HepG2 (cell line): Measurements from ENCODE around the gene PRRC1. TPM values are rescaled to one million over a fixed set of nuclear protein-coding genes. Genes with fewer than 3 reads are reported as not detected.

ENCODE experiments used
- ATAC-seq: fragments of 200-7000 bp; cut with Tn5 transposase; 3 replicates; pipeline ENCODE4 v1.9.1; 2020; ENCODE audit warnings: mild to moderate bottlenecking, moderate library complexity
- BruUV-seq: library from RNA; stranded (reverse); fragments of 400-500 nt; replicated peaks from 2 replicates; lab custom pipeline; 2021; lab: Mats Ljungman, UMichigan
- CTCF ChIA-PET: fragments of 300-600 bp; formaldehyde crosslinking; extraction: SDS; loops from one replicate; lab custom pipeline; 2021; ENCODE audit warnings: low total read pairs, inconsistent platforms, low intra/inter-chr PET ratio; lab: Yijun Ruan, JAX
- POLR2A ChIA-PET: fragments of 350-600 bp; sonication (Branson Sonifier 250); formaldehyde crosslinking; loops from one replicate; lab custom pipeline; 2020; ENCODE audit warnings: antibody characterized with exemption, inconsistent platforms; lab: Yijun Ruan, JAX
- DNase-seq: peaks from one replicate; pipeline ENCODE4 v3.0.0-alpha.2; 2015; ENCODE audit warnings: low spot score
- FAIRE-seq: peaks from 3 replicates; lab custom pipeline; 2011; peaks lifted over from hg19 to GRCh38; lab: Jason Lieb, UNC
- H2AFZ ChIP-seq: one replicate; pipeline ENCODE4 v1.6.1; 2011; ENCODE audit warnings: low read length, inconsistent platforms
- H3K27ac ChIP-seq: fragments of 300-600 bp; 3 replicates; pipeline ENCODE4 v1.8.0; 2011; ENCODE audit warnings: mixed run types, mild to moderate bottlenecking, mixed read lengths, low read length, inconsistent platforms; ENCODE audit not compliant: insufficient read depth; ENCODE audit errors: extremely low read length
- H3K27me3 ChIP-seq, 2 experiments: fragments of 200-600 bp in 1 of 2; 2 replicates in 1 of 2; 3 replicates in 1 of 2; pipeline versions ENCODE4 v1.6.0 to v1.8.0; 2011; ENCODE audit warnings: low read length in 2 of 2, mild to moderate bottlenecking in 2 of 2, moderate library complexity in 2 of 2, inconsistent platforms in 1 of 2; ENCODE audit not compliant: insufficient read depth in 2 of 2, control insufficient read depth in 1 of 2
- H3K36me3 ChIP-seq, 2 experiments: fragments of 200-600 bp in 1 of 2; replicated peaks in 1 of 2; 2 replicates in 1 of 2; 3 replicates in 1 of 2; pipeline versions ENCODE4 v1.5.1 to v1.8.0; 2011; ENCODE audit warnings: low read length in 2 of 2, inconsistent platforms in 1 of 2; ENCODE audit not compliant: insufficient read depth in 2 of 2, control insufficient read depth in 1 of 2
- H3K4me1 ChIP-seq: 2 replicates; pipeline ENCODE4 v1.5.1; 2012; ENCODE audit warnings: low read length, inconsistent platforms; ENCODE audit not compliant: insufficient read depth
- H3K4me2 ChIP-seq: 2 replicates; pipeline ENCODE4 v1.6.0; 2011; ENCODE audit warnings: low read depth, low read length, inconsistent platforms
- H3K4me3 ChIP-seq, 3 experiments: fragments of 200-600 bp in 1 of 3; sonication (generic), shearing (Covaris generic) in 1 of 3; replicated peaks in 1 of 3; 2 replicates each; pipeline ENCODE4 v1.5.1; 2011 to 2016; ENCODE audit warnings: low read length in 3 of 3, inconsistent platforms in 2 of 3, low read depth in 2 of 3, mild to moderate bottlenecking in 2 of 3, control low read depth in 1 of 3, mixed read lengths in 1 of 3; ENCODE audit not compliant: insufficient read depth in 1 of 3
- H3K79me2 ChIP-seq: one replicate; pipeline ENCODE4 v1.6.1; 2011; ENCODE audit warnings: low read length, inconsistent platforms; ENCODE audit not compliant: insufficient read depth
- H3K9ac ChIP-seq: 2 replicates; pipeline ENCODE4 v1.6.0; 2011; ENCODE audit warnings: mild to moderate bottlenecking, low read depth, low read length, inconsistent platforms; ENCODE audit not compliant: insufficient read depth
- H3K9me3 ChIP-seq: 2 replicates; pipeline ENCODE4 v1.5.1; 2012; ENCODE audit warnings: mild to moderate bottlenecking, low read length
- H4K20me1 ChIP-seq: 2 replicates; pipeline ENCODE4 v1.6.0; 2011; ENCODE audit warnings: inconsistent platforms, mild to moderate bottlenecking, low read length, moderate library complexity; ENCODE audit not compliant: insufficient read depth
- ARID5B ChIP-seq: IDR thresholded peaks from 2 replicates; pipeline ENCODE4 v1.4.0; 2020; ENCODE audit warnings: mild to moderate bottlenecking, missing genetic modification reagents
- CREB1 ChIP-seq, 2 experiments: fragments of 450-650 bp in 1 of 2; IDR thresholded peaks; 2 replicates each; pipeline ENCODE4 v1.6.1; 2016 to 2017; ENCODE audit warnings: control low read depth in 1 of 2, mild to moderate bottlenecking in 1 of 2, missing compliant biosample characterization in 1 of 2, missing genetic modification characterization in 1 of 2
- FOXA3 ChIP-seq: IDR thresholded peaks from 2 replicates; pipeline ENCODE4 v1.6.1; 2016; ENCODE audit warnings: missing genetic modification reagents, missing compliant biosample characterization
- GATAD2A ChIP-seq: IDR thresholded peaks from 2 replicates; pipeline ENCODE4 v1.6.1; 2016
- JARID2 ChIP-seq: sonication (generic); formaldehyde crosslinking; IDR thresholded peaks from 2 replicates; pipeline ENCODE4 v1.8.1; 2023; ENCODE audit warnings: missing genetic modification reagents, inconsistent platforms; ENCODE audit not compliant: insufficient replicate concordance
- PCBP1 ChIP-seq: fragments of 200-400 bp; formaldehyde crosslinking; IDR thresholded peaks from 2 replicates; pipeline ENCODE4 v1.6.1; 2017; ENCODE audit warnings: mild to moderate bottlenecking, low read depth, low read length, borderline replicate concordance
- POLR2A ChIP-seq, 2 experiments: IDR thresholded peaks; 2 replicates each; pipeline ENCODE4 v1.6.1; 2011; ENCODE audit warnings: low read depth in 2 of 2, low read length in 2 of 2, mild to moderate bottlenecking in 1 of 2, moderate library complexity in 1 of 2; ENCODE audit not compliant: insufficient read depth in 1 of 2
- SAP130 ChIP-seq: IDR thresholded peaks from 2 replicates; pipeline ENCODE4 v1.6.1; 2016; ENCODE audit warnings: low read depth
- SIX1 ChIP-seq: sonication (generic); formaldehyde crosslinking; IDR thresholded peaks from 2 replicates; pipeline ENCODE4 v1.4.0; 2020; ENCODE audit warnings: missing genetic modification reagents, borderline replicate concordance
- SIX4 ChIP-seq: sonication (generic); formaldehyde crosslinking; IDR thresholded peaks from 2 replicates; pipeline ENCODE4 v1.4.0; 2020; ENCODE audit warnings: missing genetic modification reagents
- ZSCAN5A ChIP-seq: sonication (generic); formaldehyde crosslinking; IDR thresholded peaks from 2 replicates; pipeline ENCODE4 v1.8.0; 2022; ENCODE audit warnings: mild to moderate bottlenecking, missing genetic modification reagents, borderline replicate concordance
- WGBS: methylation state at CpG from one replicate; pipeline ENCODE4 v1.1.6; 2017; ENCODE audit warnings: low lambda C conversion rate; 5-methylcytosine and 5-hydroxymethylcytosine counted together
- in situ Hi-C: cut with HindIII; loops from 2 replicates; pipeline ENCODE4 v1.10.0; 2017; ENCODE audit warnings: low pct_unique_long_range_greater_than_20kb; ENCODE audit not compliant: extremely low pct_ligation_motif_present
- intact Hi-C: fragments of 100-400 bp; cut with micrococcal nuclease; formaldehyde crosslinking; loops from one replicate; pipeline ENCODE4 v1.10.0; 2022; ENCODE audit not compliant: unreplicated experiment
- polyA plus RNA-seq, 8 experiments: library from polyadenylated mRNA; depleted of rRNA in 3 of 8; stranded (reverse) in 7 of 8; unstranded in 1 of 8; fragments of >200 nt; fragmentation: Illumina TruSeq in 4 of 8; extraction: Trizol in 4 of 8; gene quantifications; 2 replicates each; pipeline versions ENCODE4 v1.2.1 to v1.2.3, GENCODE V29; 2011 to 2016; ENCODE audit warnings: low read depth in 4 of 8, missing spikeins in 1 of 8, mixed read lengths in 1 of 8; ENCODE audit not compliant: insufficient read depth in 1 of 8
- total RNA-seq, 5 experiments: library from RNA; depleted of rRNA; stranded (reverse); fragments of >200 nt; fragmentation: Illumina TruSeq; extraction: Trizol; gene quantifications; 2 replicates each; pipeline ENCODE4 v1.2.3, GENCODE V29; 2016; ENCODE audit warnings: low read depth in 1 of 5
- TF ChIP-seq, protein P1 (sequence below): sonication (generic); formaldehyde crosslinking; IDR thresholded peaks from 2 replicates; pipeline ENCODE4 v1.5.0; 2020; ENCODE audit warnings: mild to moderate bottlenecking, missing genetic modification reagents
- TF ChIP-seq, protein P2 (sequence below), 2 experiments: fragments of 450-650 bp in 1 of 2; sonication (generic) in 1 of 2; formaldehyde crosslinking; IDR thresholded peaks; 2 replicates each; pipeline versions ENCODE4 v1.5.0 to v1.8.0; 2020 to 2022; ENCODE audit warnings: mild to moderate bottlenecking in 1 of 2, missing genetic modification reagents in 1 of 2

PRRC1 gene
- total and polyA plus RNA-seq, 2 of the 13 experiments (the other 11 are each of a cell fraction or from before 2014, with no cell fraction given) = 48.5 to 51.9 TPM

DNA sequence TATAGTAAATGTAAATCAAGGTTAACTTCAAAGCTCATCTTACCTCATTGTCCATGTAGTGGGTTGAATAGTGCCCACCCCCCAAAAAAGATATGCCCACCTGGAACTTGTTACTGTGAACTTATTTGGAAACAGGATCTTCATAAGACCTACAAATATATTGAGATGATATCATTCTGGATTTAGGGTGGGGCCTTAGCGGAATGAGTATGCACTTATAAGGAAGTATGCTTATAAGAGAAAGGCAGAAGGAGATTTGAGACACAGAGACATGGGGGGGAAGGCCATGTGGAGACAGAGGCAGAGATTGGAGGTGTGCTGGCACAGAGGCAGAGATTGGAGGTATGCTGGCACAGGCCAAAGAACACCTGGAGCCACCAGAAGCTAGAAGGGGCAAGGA, 2.6 kb upstream of the PRRC1 start (continued):
- TF ChIP-seq ZSCAN5A = no peak
- TF ChIP-seq PCBP1 = no peak

- Histone ChIP-seq H4K20me1 (peaks cover 17% of the 10 kb centered on the region), H3K9ac (no peak overlapping the region), H3K27me3 (no peaks in the 10 kb centered on the region; a peak in 2 of 5 replicates), H3K4me1 (peaks cover 42% of the 10 kb centered on the region), H3K4me3 (no peak overlapping the region), H3K27ac (no peak overlapping the region), H3K36me3 (no peaks in the 10 kb centered on the region; a peak in 1 of 5 replicates), H3K4me2 (peak overlapping the region; percentile 52), H2AFZ (no peak overlapping the region), H3K79me2 (peaks cover 35% of the 10 kb centered on the region), H3K9me3 (no peaks in the 10 kb centered on the region)
- FAIRE-seq = no peak
- peak; percentile 12 for DNase-seq
- ATAC-seq = no peak; the same call in 2 of the 3 replicates
- intact Hi-C loops = loop anchor here (10.0 kb wide), 1 partner anchor 1579 kb away; the partner anchor contains the start of gene ISOC1
- BruUV-seq = no TSS peak
- WGBS = 10% methylated on average over 10 of the region's 10 CpGs
- in situ Hi-C loops = no loop called here
- POLR2A ChIA-PET = no interaction called here
- CTCF ChIA-PET = no interaction called here
- TF ChIP-seq GATAD2A (CRISPR knock-in tag) (peak; percentile 45), JARID2 (CRISPR knock-in tag) (no peak), SAP130 (CRISPR knock-in tag) (peak; percentile 13; the same call in 1 of the 2 replicates), SIX4 (peak; percentile 82), ARID5B (CRISPR knock-in tag) (peak; percentile 22; the same call in 1 of the 2 replicates), POLR2A (IDR thresholded peaks at IDR 0.05; ENCODE audit: insufficient read depth in 1 of 2, low read depth in 2 of 2, low read length in 2 of 2) (no peak), SIX1 (peak; percentile 55; the same call in 1 of the 2 replicates), FOXA3 (CRISPR knock-in tag) (peak; percentile 80), CREB1 (IDR thresholded peaks at IDR 0.05) (no peak), CREB1 (CRISPR knock-in tag; IDR thresholded peaks at IDR 0.05) (0 out of 2 replicates have a peak, but pooled peaks have one; percentile 29)
- TF ChIP-seq, protein P1, sequence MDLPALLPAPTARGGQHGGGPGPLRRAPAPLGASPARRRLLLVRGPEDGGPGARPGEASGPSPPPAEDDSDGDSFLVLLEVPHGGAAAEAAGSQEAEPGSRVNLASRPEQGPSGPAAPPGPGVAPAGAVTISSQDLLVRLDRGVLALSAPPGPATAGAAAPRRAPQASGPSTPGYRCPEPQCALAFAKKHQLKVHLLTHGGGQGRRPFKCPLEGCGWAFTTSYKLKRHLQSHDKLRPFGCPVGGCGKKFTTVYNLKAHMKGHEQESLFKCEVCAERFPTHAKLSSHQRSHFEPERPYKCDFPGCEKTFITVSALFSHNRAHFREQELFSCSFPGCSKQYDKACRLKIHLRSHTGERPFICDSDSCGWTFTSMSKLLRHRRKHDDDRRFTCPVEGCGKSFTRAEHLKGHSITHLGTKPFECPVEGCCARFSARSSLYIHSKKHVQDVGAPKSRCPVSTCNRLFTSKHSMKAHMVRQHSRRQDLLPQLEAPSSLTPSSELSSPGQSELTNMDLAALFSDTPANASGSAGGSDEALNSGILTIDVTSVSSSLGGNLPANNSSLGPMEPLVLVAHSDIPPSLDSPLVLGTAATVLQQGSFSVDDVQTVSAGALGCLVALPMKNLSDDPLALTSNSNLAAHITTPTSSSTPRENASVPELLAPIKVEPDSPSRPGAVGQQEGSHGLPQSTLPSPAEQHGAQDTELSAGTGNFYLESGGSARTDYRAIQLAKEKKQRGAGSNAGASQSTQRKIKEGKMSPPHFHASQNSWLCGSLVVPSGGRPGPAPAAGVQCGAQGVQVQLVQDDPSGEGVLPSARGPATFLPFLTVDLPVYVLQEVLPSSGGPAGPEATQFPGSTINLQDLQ (CRISPR knock-in tag) = no peak
- TF ChIP-seq, protein P2, sequence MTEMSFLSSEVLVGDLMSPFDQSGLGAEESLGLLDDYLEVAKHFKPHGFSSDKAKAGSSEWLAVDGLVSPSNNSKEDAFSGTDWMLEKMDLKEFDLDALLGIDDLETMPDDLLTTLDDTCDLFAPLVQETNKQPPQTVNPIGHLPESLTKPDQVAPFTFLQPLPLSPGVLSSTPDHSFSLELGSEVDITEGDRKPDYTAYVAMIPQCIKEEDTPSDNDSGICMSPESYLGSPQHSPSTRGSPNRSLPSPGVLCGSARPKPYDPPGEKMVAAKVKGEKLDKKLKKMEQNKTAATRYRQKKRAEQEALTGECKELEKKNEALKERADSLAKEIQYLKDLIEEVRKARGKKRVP (CRISPR knock-in tag; IDR thresholded peaks at IDR 0.05) = peak in 1 of 2 experiments; percentile 89; a peak in 2 of 4 replicates
These were observed 1.6 kb upstream of the PRRC1 start for GRCh38 chr5:127515693-127516440.
